NCI-H1694 treated with DMSO at 0.1 percent for 48 hours (cell line): ENCODE data around the gene TGIF2.
"Not testable (repeated sequence)": the region's sequence is repeated elsewhere in the genome, so short reads cannot be mapped to it uniquely, and the experiment has no call there.

Experiments
- DNase-seq: peaks from one replicate; lab custom pipeline; 2025; lab: John Stamatoyannopoulos, UW

The TGIF2 gene

GRCh38 chr20:36578356-36579041, 5.1 kb downstream of the TGIF2 start:
- DNase-seq: no peak

GRCh38 chr20:36579996-36580545, 6.7 kb downstream of the TGIF2 start:
- no peak for DNase-seq

- no peak for DNase-seq
These were observed 8.9 kb downstream of the TGIF2 start for GRCh38 chr20:36582322-36582721.

- DNase-seq: no peak
These were observed 9.4 kb downstream of the TGIF2 start for GRCh38 chr20:36582821-36583220.

DNA sequence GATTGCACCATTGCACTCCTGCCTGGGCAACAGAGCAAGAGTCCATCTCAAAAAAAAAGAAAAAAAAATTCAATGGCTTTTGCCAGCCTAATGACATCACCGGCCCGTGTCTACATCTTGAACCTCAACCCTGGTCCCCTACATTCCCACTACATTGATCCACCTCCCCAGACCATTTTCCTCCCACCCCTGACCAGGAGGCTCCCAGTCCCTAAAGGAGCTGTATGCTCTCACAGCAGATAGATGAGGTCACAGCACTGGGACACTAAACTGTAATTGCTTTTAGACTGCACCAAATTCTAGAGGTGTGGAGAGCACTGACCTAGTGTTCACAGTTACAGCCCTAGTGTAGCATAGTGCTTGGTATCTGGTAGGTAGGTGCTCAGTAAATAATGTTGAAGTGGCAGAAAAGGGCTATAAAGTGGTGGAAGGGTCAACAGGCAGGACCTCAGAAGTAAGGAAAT, 10.7 kb downstream of the TGIF2 start:
- DNase-seq: no peak

- DNase-seq: no peak
These were observed 12.2 kb downstream of the TGIF2 start for GRCh38 chr20:36585410-36586125.

- DNase-seq: no peak
These were observed 14.1 kb downstream of the TGIF2 start for GRCh38 chr20:36587388-36588070.

GRCh38 chr20:36591281-36591680, 17.9 kb downstream of the TGIF2 start:
- peak; percentile 3 for DNase-seq

- DNase-seq: no peak
These were observed 18.7 kb downstream of the TGIF2 start for GRCh38 chr20:36591854-36592641.

DNA sequence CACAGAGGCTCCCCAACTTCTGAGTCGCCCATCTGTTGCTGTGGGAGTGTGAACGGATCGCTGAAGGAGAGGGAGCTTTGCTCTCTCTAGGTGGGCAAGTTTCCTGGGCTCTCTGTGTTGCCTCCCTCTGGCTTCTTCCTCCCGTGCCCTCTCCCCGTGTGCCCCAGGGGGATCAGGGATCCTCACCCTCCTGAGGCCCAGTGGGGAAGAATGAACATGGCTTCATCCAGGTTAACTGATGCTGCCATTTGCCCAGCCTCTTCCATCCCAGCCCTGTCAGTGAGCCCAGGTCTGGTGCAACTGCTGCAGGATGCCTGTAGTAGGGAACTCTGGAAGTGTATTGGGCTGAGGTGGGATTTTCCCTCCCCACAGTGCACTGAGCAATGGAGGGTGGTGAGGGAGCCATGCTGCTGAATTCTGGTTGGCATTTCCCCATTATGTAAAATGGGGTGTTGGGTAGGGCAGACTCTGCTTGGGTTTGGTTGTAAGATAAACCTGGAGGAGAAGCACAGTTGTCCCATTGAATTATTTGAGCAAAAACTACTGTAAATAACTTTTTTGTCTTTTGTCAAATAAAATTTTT, 20.0 kb downstream of the TGIF2 start:
- DNase-seq: no peak

- no peak for DNase-seq
These were observed 26.5 kb downstream of the TGIF2 start for GRCh38 chr20:36599912-36600345.

DNA sequence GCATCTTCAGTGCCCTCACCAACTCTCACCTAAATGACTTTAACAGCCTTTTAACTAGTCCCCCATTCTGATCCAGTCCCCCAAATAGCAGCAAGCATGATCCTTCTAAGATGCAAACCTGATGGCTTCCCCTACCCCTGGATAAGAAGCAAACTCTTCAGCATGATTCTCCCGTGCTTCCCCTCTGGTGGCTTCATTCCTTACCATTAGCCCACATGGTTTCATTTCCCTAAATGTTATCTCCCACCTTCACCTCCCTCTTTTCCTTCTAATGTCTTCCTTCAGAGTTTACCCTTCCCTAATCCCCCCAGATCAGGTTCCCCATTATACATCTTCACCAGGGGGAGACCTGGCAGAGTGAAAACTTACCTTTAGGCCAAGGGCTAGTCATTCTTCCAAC, 28.1 kb downstream of the TGIF2 start:
- DNase-seq: no peak

- DNase-seq: no peak
These were observed 31.6 kb downstream of the TGIF2 start for GRCh38 chr20:36604952-36605398.

- DNase-seq: peak; percentile 92
These were observed 32.2 kb downstream of the TGIF2 start, which contains the start of gene RAB5IF for GRCh38 chr20:36605399-36606157. TSS of gene RAB5IF (plus strand) at chr20:36605779. CDS start at chr20:36605952, 173 bp downstream.

GRCh38 chr20:36606158-36607066, 33.0 kb downstream of the TGIF2 start:
- DNase-seq: no peak

- DNase-seq: no peak
These were observed 34.4 kb downstream of the TGIF2 start for GRCh38 chr20:36607586-36608387.

- not testable (repeated sequence) for DNase-seq
These were observed 35.0 kb downstream of the TGIF2 start for GRCh38 chr20:36608388-36608728.

GRCh38 chr20:36611625-36612024, 38.2 kb downstream of the TGIF2 start:
- DNase-seq: no peak

DNA sequence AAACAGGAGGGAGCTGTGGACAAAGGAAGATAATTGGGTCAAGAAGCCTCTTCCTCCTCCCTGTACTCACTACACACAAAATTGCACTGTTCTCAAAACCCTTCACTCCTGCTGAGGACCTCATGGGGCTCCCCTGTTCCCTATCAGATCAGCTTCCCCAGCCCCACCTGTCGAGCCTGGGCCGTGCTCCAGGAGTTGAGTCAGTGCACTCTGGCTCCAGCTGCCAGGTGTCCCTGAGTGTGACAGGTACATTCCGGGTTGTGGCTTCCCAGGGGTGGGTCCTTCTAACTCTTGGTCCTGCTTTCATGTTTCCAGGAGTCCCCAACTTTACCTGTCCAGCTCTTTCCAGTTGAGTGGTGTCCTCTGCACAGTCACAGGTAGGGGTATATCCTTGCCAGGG, 40.6 kb downstream of the TGIF2 start:
- no peak for DNase-seq
